Measurements from ENCODE around the gene PGA5. TPM values are rescaled to one million over a fixed set of nuclear protein-coding genes. Genes with fewer than 3 reads are reported as not detected.

PGA5 gene
- total and polyA plus RNA-seq, 9 of the 15 experiments (the other 6 are each of a cell fraction or from before 2014, with no cell fraction given), result not detected

DNA sequence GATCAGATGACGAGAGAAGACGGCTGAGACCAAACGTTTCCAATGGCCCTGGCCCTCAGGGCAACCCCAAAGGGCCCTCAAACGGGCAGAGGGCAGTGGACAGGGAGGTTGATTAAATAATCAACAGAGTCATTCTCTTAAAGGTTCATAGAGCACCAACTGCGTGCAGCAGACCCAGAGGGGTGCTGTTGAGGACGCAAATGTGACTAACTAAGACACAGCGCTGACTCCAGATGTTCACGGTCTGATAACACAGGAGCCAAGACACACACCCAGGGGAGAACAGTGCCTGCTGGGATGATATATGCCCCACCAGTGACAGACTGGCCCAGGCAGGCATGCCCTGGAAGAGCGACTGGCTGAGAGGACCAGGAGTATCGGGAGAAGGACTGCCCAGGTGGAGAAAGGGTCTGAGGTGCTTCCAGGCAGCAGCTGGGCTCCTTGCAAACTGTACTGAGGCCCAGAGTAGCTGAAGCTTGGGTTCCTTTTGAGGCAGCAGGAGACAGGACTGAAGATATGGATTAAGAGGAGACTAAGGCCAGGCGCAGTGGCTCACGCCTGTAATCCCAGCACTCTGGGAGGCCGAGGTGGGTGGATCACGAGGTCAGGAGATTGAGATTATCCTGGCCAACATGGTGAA lies 46.5 kb downstream of the PGA5 start (continued):
- TF ChIP-seq, protein P1, sequence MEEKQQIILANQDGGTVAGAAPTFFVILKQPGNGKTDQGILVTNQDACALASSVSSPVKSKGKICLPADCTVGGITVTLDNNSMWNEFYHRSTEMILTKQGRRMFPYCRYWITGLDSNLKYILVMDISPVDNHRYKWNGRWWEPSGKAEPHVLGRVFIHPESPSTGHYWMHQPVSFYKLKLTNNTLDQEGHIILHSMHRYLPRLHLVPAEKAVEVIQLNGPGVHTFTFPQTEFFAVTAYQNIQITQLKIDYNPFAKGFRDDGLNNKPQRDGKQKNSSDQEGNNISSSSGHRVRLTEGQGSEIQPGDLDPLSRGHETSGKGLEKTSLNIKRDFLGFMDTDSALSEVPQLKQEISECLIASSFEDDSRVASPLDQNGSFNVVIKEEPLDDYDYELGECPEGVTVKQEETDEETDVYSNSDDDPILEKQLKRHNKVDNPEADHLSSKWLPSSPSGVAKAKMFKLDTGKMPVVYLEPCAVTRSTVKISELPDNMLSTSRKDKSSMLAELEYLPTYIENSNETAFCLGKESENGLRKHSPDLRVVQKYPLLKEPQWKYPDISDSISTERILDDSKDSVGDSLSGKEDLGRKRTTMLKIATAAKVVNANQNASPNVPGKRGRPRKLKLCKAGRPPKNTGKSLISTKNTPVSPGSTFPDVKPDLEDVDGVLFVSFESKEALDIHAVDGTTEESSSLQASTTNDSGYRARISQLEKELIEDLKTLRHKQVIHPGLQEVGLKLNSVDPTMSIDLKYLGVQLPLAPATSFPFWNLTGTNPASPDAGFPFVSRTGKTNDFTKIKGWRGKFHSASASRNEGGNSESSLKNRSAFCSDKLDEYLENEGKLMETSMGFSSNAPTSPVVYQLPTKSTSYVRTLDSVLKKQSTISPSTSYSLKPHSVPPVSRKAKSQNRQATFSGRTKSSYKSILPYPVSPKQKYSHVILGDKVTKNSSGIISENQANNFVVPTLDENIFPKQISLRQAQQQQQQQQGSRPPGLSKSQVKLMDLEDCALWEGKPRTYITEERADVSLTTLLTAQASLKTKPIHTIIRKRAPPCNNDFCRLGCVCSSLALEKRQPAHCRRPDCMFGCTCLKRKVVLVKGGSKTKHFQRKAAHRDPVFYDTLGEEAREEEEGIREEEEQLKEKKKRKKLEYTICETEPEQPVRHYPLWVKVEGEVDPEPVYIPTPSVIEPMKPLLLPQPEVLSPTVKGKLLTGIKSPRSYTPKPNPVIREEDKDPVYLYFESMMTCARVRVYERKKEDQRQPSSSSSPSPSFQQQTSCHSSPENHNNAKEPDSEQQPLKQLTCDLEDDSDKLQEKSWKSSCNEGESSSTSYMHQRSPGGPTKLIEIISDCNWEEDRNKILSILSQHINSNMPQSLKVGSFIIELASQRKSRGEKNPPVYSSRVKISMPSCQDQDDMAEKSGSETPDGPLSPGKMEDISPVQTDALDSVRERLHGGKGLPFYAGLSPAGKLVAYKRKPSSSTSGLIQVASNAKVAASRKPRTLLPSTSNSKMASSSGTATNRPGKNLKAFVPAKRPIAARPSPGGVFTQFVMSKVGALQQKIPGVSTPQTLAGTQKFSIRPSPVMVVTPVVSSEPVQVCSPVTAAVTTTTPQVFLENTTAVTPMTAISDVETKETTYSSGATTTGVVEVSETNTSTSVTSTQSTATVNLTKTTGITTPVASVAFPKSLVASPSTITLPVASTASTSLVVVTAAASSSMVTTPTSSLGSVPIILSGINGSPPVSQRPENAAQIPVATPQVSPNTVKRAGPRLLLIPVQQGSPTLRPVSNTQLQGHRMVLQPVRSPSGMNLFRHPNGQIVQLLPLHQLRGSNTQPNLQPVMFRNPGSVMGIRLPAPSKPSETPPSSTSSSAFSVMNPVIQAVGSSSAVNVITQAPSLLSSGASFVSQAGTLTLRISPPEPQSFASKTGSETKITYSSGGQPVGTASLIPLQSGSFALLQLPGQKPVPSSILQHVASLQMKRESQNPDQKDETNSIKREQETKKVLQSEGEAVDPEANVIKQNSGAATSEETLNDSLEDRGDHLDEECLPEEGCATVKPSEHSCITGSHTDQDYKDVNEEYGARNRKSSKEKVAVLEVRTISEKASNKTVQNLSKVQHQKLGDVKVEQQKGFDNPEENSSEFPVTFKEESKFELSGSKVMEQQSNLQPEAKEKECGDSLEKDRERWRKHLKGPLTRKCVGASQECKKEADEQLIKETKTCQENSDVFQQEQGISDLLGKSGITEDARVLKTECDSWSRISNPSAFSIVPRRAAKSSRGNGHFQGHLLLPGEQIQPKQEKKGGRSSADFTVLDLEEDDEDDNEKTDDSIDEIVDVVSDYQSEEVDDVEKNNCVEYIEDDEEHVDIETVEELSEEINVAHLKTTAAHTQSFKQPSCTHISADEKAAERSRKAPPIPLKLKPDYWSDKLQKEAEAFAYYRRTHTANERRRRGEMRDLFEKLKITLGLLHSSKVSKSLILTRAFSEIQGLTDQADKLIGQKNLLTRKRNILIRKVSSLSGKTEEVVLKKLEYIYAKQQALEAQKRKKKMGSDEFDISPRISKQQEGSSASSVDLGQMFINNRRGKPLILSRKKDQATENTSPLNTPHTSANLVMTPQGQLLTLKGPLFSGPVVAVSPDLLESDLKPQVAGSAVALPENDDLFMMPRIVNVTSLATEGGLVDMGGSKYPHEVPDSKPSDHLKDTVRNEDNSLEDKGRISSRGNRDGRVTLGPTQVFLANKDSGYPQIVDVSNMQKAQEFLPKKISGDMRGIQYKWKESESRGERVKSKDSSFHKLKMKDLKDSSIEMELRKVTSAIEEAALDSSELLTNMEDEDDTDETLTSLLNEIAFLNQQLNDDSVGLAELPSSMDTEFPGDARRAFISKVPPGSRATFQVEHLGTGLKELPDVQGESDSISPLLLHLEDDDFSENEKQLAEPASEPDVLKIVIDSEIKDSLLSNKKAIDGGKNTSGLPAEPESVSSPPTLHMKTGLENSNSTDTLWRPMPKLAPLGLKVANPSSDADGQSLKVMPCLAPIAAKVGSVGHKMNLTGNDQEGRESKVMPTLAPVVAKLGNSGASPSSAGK (IDR thresholded peaks at IDR 0.05), result peak; percentile 36; the same call in 1 of the 2 replicates
- TF ChIP-seq KAT7 (CRISPR knock-in tag; IDR thresholded peaks at IDR 0.05; ENCODE audit: borderline replicate concordance) (0 out of 2 replicates have a peak, but pooled peaks have one; percentile 49), HSF4 (CRISPR knock-in tag; IDR thresholded peaks at IDR 0.05; ENCODE audit: borderline replicate concordance) (0 out of 2 replicates have a peak, but pooled peaks have one; percentile 60), DPF2 (IDR thresholded peaks at IDR 0.05) (peak; percentile 98), TFAM (CRISPR knock-in tag; conservative IDR thresholded peaks at IDR 0.05) (no peak), ZNF584 (CRISPR knock-in tag; IDR thresholded peaks at IDR 0.05; ENCODE audit: low read depth) (0 out of 2 replicates have a peak, but pooled peaks have one; percentile 34), PHB2 (IDR thresholded peaks at IDR 0.05; ENCODE audit: low read depth) (peak; percentile 20), CXXC5 (CRISPR knock-in tag; IDR thresholded peaks at IDR 0.05) (peak; percentile 93), RNF2 (IDR thresholded peaks at IDR 0.05) (peak; percentile 90)
- TF ChIP-seq, protein P2, sequence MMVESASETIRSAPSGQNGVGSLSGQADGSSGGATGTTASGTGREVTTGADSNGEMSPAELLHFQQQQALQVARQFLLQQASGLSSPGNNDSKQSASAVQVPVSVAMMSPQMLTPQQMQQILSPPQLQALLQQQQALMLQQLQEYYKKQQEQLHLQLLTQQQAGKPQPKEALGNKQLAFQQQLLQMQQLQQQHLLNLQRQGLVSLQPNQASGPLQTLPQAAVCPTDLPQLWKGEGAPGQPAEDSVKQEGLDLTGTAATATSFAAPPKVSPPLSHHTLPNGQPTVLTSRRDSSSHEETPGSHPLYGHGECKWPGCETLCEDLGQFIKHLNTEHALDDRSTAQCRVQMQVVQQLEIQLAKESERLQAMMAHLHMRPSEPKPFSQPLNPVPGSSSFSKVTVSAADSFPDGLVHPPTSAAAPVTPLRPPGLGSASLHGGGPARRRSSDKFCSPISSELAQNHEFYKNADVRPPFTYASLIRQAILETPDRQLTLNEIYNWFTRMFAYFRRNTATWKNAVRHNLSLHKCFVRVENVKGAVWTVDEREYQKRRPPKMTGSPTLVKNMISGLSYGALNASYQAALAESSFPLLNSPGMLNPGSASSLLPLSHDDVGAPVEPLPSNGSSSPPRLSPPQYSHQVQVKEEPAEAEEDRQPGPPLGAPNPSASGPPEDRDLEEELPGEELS (CRISPR knock-in tag; IDR thresholded peaks at IDR 0.05; ENCODE audit: borderline replicate concordance), result no peak
- TF ChIP-seq, protein P3, sequence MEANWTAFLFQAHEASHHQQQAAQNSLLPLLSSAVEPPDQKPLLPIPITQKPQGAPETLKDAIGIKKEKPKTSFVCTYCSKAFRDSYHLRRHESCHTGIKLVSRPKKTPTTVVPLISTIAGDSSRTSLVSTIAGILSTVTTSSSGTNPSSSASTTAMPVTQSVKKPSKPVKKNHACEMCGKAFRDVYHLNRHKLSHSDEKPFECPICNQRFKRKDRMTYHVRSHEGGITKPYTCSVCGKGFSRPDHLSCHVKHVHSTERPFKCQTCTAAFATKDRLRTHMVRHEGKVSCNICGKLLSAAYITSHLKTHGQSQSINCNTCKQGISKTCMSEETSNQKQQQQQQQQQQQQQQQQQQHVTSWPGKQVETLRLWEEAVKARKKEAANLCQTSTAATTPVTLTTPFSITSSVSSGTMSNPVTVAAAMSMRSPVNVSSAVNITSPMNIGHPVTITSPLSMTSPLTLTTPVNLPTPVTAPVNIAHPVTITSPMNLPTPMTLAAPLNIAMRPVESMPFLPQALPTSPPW (CRISPR knock-in tag; IDR thresholded peaks at IDR 0.05), result peak; percentile 50
- TF ChIP-seq, protein P4, sequence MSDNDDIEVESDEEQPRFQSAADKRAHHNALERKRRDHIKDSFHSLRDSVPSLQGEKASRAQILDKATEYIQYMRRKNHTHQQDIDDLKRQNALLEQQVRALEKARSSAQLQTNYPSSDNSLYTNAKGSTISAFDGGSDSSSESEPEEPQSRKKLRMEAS (CRISPR knock-in tag; IDR thresholded peaks at IDR 0.05), result peak; percentile 73

Data from K562 (cell line).